WTC11 (cell line): ENCODE results near the gene PLCB2. TPM values are rescaled to one million over a fixed set of nuclear protein-coding genes. Genes with fewer than 3 reads are reported as not detected.

ENCODE experiments used
- ATAC-seq: fragments of 200-7000 bp; cut with Tn5 transposase; 2 replicates; pipeline ENCODE4 v1.10.0; 2021; ENCODE audit warnings: mild to moderate bottlenecking, moderate library complexity
- CTCF ChIA-PET: fragments of 300-600 bp; sonication (Branson Sonifier 250); formaldehyde crosslinking; loops from one replicate; lab custom pipeline; 2021; ENCODE audit warnings: antibody characterized with exemption; lab: Charles Lee
- POLR2A ChIA-PET: fragments of 350-600 bp; sonication (Branson Sonifier 250); formaldehyde crosslinking; loops from one replicate; lab custom pipeline; 2021; ENCODE audit warnings: antibody characterized with exemption; lab: Charles Lee
- DNase-seq: peaks from one replicate; pipeline ENCODE4 v3.0.0; 2021; ENCODE audit warnings: low spot score
- H3K27ac Mint-ChIP-seq: 2 replicates; pipeline ENCODE4 v1.8.0; 2021; ENCODE audit warnings: mixed read lengths
- H3K27me3 Mint-ChIP-seq: 2 replicates; pipeline ENCODE4 v1.8.0; 2021; ENCODE audit warnings: low read depth, mild to moderate bottlenecking, moderate library complexity, mixed read lengths
- H3K36me3 Mint-ChIP-seq: 2 replicates; pipeline ENCODE4 v1.8.0; 2021; ENCODE audit warnings: mixed read lengths
- H3K4me1 Mint-ChIP-seq: 2 replicates; pipeline ENCODE4 v1.8.0; 2022; ENCODE audit warnings: mixed read lengths
- H3K4me3 Mint-ChIP-seq: 2 replicates; pipeline ENCODE4 v1.8.0; 2021; ENCODE audit warnings: mild to moderate bottlenecking, moderate library complexity, mixed read lengths
- H3K9me3 Mint-ChIP-seq: 2 replicates; pipeline ENCODE4 v1.8.0; 2021; ENCODE audit warnings: mixed read lengths
- ATF1 ChIP-seq: sonication (generic); formaldehyde crosslinking; IDR thresholded peaks from 2 replicates; pipeline ENCODE4 v1.8.1; 2023; ENCODE audit warnings: mild to moderate bottlenecking, moderate library complexity, missing genetic modification reagents
- CREM ChIP-seq: sonication (generic); formaldehyde crosslinking; IDR thresholded peaks from 2 replicates; pipeline ENCODE4 v1.8.1; 2022; ENCODE audit warnings: mild to moderate bottlenecking, missing genetic modification reagents, moderate library complexity
- GABPB1 ChIP-seq: sonication (generic); formaldehyde crosslinking; IDR thresholded peaks from 2 replicates; pipeline ENCODE4 v1.8.1; 2023; ENCODE audit warnings: mild to moderate bottlenecking, missing genetic modification reagents
- NFATC4 ChIP-seq: fragments of 250-450 bp; sonication (Bioruptor Pico); IDR thresholded peaks from 2 replicates; pipeline ENCODE4 v1.9.0; 2021; ENCODE audit warnings: mild to moderate bottlenecking
- NR1H2 ChIP-seq: sonication (generic); formaldehyde crosslinking; IDR thresholded peaks from 2 replicates; pipeline ENCODE4 v1.9.0; 2021; ENCODE audit warnings: mild to moderate bottlenecking, moderate library complexity, missing genetic modification reagents
- PRDM15 ChIP-seq: sonication (generic); formaldehyde crosslinking; IDR thresholded peaks from 2 replicates; pipeline ENCODE4 v1.8.0; 2022; ENCODE audit warnings: missing genetic modification reagents
- PRRX2 ChIP-seq: fragments of 250-450 bp; sonication (Bioruptor Pico); IDR thresholded peaks from 2 replicates; pipeline ENCODE4 v1.8.0; 2021; ENCODE audit warnings: mild to moderate bottlenecking
- SMAD3 ChIP-seq: sonication (generic); formaldehyde crosslinking; IDR thresholded peaks from 2 replicates; pipeline ENCODE4 v1.8.0; 2022; ENCODE audit warnings: missing genetic modification reagents, mild to moderate bottlenecking, borderline replicate concordance
- ZNF416 ChIP-seq: fragments of 250-450 bp; sonication (Bioruptor Pico); IDR thresholded peaks from 2 replicates; pipeline ENCODE4 v1.9.0; 2021; ENCODE audit warnings: mild to moderate bottlenecking, inconsistent platforms
- total RNA-seq: library from RNA; stranded (reverse); gene quantifications from 3 replicates; pipeline ENCODE4 v1.2.3, GENCODE V29; 2021
- TF ChIP-seq, protein P1 (sequence below): fragments of 250-450 bp; sonication (Bioruptor Pico); IDR thresholded peaks from 2 replicates; pipeline ENCODE4 v1.9.0; 2021; ENCODE audit warnings: mild to moderate bottlenecking, borderline replicate concordance
- TF ChIP-seq, protein P2 (sequence below): sonication (generic); formaldehyde crosslinking; conservative IDR thresholded peaks from 2 replicates; pipeline ENCODE4 v1.8.1; 2022; ENCODE audit warnings: mild to moderate bottlenecking, missing genetic modification reagents
- TF ChIP-seq, protein P3 (sequence below): sonication (generic); formaldehyde crosslinking; IDR thresholded peaks from 2 replicates; pipeline ENCODE4 v1.8.1; 2023; ENCODE audit warnings: mild to moderate bottlenecking, missing genetic modification reagents, moderate library complexity
- TF ChIP-seq, protein P4 (sequence below): sonication (generic); formaldehyde crosslinking; IDR thresholded peaks from 2 replicates; pipeline ENCODE4 v1.8.1; 2022; ENCODE audit warnings: low read depth, missing genetic modification reagents, borderline replicate concordance
- TF ChIP-seq, protein P5 (sequence below): sonication (generic); formaldehyde crosslinking; IDR thresholded peaks from 2 replicates; pipeline ENCODE4 v1.8.0; 2022; ENCODE audit warnings: mild to moderate bottlenecking, missing genetic modification reagents
- TF ChIP-seq, protein P6 (sequence below): fragments of 250-450 bp; sonication (Bioruptor Pico); IDR thresholded peaks from 2 replicates; pipeline ENCODE4 v1.9.0; 2021; ENCODE audit warnings: mild to moderate bottlenecking

Gene PLCB2
- total RNA-seq, 1 experiment from 2014 or later: 15.2 TPM

DNA sequence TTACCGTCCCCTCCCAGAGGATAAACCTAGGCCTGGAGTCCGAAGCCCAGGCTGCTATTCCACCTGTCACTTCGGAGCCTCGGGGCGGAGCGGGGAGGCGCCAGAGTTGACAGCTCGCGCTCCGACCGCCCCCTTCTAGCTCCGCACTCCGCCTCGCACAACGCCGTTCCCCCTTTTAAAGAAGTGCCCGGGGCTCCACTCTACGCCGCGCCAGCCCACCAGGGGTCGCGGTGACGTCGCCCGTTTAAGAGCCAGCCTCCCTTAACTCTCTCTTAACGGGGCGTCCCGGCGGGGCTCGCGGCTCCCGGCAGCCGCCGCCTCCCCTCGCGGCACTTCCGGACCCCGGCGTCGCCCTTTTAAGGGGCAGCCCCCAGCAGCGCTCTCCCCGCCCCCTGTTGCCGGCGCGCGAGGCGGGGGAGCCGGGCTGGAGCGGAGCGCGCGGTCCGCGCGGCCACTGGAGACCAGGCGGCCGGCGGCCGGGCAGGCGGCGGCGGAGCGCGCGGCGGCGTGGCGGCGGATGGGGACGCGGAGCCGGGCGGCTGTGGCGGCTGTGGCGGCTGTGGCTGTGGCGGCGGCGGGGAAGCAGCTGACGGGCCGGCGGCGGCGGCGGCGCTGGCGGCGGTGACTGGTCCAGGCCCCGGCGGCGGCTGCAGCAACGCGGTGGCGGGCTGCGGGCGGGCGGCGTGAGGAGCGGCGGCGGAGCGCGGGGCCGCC is 15.7 kb upstream of the PLCB2 start, which contains the start of gene INAFM2 (continued):
- TF ChIP-seq, protein P1, sequence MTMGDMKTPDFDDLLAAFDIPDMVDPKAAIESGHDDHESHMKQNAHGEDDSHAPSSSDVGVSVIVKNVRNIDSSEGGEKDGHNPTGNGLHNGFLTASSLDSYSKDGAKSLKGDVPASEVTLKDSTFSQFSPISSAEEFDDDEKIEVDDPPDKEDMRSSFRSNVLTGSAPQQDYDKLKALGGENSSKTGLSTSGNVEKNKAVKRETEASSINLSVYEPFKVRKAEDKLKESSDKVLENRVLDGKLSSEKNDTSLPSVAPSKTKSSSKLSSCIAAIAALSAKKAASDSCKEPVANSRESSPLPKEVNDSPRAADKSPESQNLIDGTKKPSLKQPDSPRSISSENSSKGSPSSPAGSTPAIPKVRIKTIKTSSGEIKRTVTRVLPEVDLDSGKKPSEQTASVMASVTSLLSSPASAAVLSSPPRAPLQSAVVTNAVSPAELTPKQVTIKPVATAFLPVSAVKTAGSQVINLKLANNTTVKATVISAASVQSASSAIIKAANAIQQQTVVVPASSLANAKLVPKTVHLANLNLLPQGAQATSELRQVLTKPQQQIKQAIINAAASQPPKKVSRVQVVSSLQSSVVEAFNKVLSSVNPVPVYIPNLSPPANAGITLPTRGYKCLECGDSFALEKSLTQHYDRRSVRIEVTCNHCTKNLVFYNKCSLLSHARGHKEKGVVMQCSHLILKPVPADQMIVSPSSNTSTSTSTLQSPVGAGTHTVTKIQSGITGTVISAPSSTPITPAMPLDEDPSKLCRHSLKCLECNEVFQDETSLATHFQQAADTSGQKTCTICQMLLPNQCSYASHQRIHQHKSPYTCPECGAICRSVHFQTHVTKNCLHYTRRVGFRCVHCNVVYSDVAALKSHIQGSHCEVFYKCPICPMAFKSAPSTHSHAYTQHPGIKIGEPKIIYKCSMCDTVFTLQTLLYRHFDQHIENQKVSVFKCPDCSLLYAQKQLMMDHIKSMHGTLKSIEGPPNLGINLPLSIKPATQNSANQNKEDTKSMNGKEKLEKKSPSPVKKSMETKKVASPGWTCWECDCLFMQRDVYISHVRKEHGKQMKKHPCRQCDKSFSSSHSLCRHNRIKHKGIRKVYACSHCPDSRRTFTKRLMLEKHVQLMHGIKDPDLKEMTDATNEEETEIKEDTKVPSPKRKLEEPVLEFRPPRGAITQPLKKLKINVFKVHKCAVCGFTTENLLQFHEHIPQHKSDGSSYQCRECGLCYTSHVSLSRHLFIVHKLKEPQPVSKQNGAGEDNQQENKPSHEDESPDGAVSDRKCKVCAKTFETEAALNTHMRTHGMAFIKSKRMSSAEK (CRISPR knock-in tag): no peak
- TF ChIP-seq, protein P2, sequence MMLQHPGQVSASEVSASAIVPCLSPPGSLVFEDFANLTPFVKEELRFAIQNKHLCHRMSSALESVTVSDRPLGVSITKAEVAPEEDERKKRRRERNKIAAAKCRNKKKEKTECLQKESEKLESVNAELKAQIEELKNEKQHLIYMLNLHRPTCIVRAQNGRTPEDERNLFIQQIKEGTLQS (CRISPR knock-in tag): 0 out of 2 replicates have a peak, but pooled peaks have one; percentile 44
- TF ChIP-seq, protein P3, sequence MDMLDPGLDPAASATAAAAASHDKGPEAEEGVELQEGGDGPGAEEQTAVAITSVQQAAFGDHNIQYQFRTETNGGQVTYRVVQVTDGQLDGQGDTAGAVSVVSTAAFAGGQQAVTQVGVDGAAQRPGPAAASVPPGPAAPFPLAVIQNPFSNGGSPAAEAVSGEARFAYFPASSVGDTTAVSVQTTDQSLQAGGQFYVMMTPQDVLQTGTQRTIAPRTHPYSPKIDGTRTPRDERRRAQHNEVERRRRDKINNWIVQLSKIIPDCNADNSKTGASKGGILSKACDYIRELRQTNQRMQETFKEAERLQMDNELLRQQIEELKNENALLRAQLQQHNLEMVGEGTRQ: no peak
- TF ChIP-seq, all 79 proteins: peak for 19

DNA sequence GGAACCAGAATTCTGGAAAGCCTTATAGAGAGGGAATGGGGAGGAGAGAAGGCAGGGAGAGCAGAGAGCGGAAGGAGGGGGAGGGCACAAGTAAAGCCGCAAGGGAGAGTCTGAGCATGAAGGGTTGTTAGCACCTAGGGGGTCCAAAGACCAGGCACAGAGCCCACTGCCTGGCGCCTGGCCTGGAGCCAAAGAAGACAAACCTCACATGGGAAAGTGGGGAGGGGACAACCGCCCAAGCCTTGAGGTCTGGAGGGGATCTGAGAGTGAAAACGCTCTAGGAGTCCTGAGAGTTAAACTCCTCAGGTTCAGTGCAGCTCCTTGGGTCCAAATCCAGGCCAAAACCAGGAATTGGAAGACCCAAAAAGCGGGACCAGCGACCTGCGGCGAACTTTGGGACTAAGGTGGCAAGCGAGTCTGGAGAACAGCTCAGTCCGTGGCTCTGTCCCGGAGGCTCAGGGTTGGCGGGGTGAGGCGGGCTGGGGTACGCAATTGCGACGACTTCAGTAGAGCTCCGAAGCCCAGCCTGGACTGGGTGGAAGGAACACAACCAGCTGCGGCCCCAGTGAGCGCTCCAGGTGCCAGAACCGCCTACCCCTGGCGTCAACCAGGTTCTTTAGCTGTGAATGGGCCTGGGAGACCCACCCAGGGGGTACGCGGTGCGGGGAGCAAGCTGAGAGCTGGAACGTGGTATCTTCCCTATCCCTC is 14.9 kb upstream of the PLCB2 start:
- Mint-ChIP-seq H3K27me3 (peaks cover 25% of the 10 kb centered on the region), H3K4me3 (peak overlapping the region; percentile 68), H3K9me3 (peaks cover 4% of the 10 kb centered on the region; the same call in 1 of the 2 replicates), H3K4me1 (peaks cover 55% of the 10 kb centered on the region), H3K27ac (no peak overlapping the region), H3K36me3 (peaks cover 2% of the 10 kb centered on the region; the same call in 1 of the 2 replicates)
- CTCF ChIA-PET: interaction anchor here (0.5 to 17.8 kb wide), 43 partner anchors 8 to 788 kb away, joined by 3 to 690 read pairs (median 4); partner anchors contain the start of genes BAHD1, CCDC32, CCDC9B and IVD
- ATAC-seq (peak; percentile 5), DNase-seq (no peak)
- POLR2A ChIA-PET: interaction anchor here (0.6 to 1.1 kb wide), 8 partner anchors 14 to 246 kb away, joined by 3 to 10 read pairs (median 4); partner anchors contain the start of gene BAHD1
- TF ChIP-seq, protein P4, sequence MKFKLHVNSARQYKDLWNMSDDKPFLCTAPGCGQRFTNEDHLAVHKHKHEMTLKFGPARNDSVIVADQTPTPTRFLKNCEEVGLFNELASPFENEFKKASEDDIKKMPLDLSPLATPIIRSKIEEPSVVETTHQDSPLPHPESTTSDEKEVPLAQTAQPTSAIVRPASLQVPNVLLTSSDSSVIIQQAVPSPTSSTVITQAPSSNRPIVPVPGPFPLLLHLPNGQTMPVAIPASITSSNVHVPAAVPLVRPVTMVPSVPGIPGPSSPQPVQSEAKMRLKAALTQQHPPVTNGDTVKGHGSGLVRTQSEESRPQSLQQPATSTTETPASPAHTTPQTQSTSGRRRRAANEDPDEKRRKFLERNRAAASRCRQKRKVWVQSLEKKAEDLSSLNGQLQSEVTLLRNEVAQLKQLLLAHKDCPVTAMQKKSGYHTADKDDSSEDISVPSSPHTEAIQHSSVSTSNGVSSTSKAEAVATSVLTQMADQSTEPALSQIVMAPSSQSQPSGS (CRISPR knock-in tag): no peak
- TF ChIP-seq, protein P5, sequence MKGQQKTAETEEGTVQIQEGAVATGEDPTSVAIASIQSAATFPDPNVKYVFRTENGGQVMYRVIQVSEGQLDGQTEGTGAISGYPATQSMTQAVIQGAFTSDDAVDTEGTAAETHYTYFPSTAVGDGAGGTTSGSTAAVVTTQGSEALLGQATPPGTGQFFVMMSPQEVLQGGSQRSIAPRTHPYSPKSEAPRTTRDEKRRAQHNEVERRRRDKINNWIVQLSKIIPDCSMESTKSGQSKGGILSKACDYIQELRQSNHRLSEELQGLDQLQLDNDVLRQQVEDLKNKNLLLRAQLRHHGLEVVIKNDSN (CRISPR knock-in tag): no peak
- TF ChIP-seq SMAD3 (CRISPR knock-in tag): no peak
- no peak for TF ChIP-seq NR1H2 (CRISPR knock-in tag)
- TF ChIP-seq, protein P6, sequence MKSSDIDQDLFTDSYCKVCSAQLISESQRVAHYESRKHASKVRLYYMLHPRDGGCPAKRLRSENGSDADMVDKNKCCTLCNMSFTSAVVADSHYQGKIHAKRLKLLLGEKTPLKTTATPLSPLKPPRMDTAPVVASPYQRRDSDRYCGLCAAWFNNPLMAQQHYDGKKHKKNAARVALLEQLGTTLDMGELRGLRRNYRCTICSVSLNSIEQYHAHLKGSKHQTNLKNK (CRISPR knock-in tag): no peak
- no peak; the same call in 1 of the 2 replicates for TF ChIP-seq PRDM15 (CRISPR knock-in tag)
- TF ChIP-seq CREM: no peak
- TF ChIP-seq ATF1 (CRISPR knock-in tag): no peak
- TF ChIP-seq, protein P3: no peak
- no peak for TF ChIP-seq PRRX2 (CRISPR knock-in tag)
- no peak for TF ChIP-seq NFATC4 (CRISPR knock-in tag)
- no peak for TF ChIP-seq GABPB1
- no peak for TF ChIP-seq ZNF416 (CRISPR knock-in tag)
